Lung (tissue), 12 donors: ENCODE data around the gene SKA2. TPM values are rescaled to one million over a fixed set of nuclear protein-coding genes. Genes with fewer than 3 reads are reported as not detected.
"Not testable (repeated sequence)": the region's sequence is repeated elsewhere in the genome, so short reads cannot be mapped to it uniquely, and the experiment has no call there.

Experiments
- ATAC-seq: fragments of 200-7000 bp; cut with Tn5 transposase; one replicate; pipeline ENCODE4 v1.9.1; 2020; ENCODE audit warnings: moderate number of reproducible peaks; ENCODE audit not compliant: insufficient read depth, low FRiP score
- DNase-seq, 3 donors: peaks; one replicate each; pipeline ENCODE4 v3.0.0-alpha.2; 2013 to 2017
- H3K27ac ChIP-seq, 2 donors: one replicate each; pipeline ENCODE4 v1.5.1; 2013; ENCODE audit warnings: mild to moderate bottlenecking in 2 of 2, moderate library complexity in 2 of 2, control low read depth in 1 of 2, inconsistent platforms in 1 of 2, low read depth in 1 of 2, low read length in 1 of 2
- H3K27me3 ChIP-seq, 3 donors: one replicate each; pipeline ENCODE4 v1.5.1; 2013; ENCODE audit warnings: low read length in 2 of 3; ENCODE audit not compliant: control insufficient read depth in 3 of 3, insufficient read depth in 3 of 3
- H3K36me3 ChIP-seq, 4 donors: one replicate each; pipeline ENCODE4 v1.5.1; 2013; ENCODE audit warnings: low read length in 4 of 4, mild to moderate bottlenecking in 1 of 4, moderate library complexity in 1 of 4; ENCODE audit not compliant: control insufficient read depth in 4 of 4, insufficient read depth in 4 of 4
- H3K4me1 ChIP-seq, 5 donors: one replicate each; pipeline ENCODE4 v1.5.1; 2013; ENCODE audit warnings: low read length in 5 of 5, mild to moderate bottlenecking in 2 of 5, moderate library complexity in 1 of 5; ENCODE audit not compliant: control insufficient read depth in 5 of 5, insufficient read depth in 5 of 5
- H3K4me3 ChIP-seq: one replicate; pipeline ENCODE4 v1.5.1; 2013; ENCODE audit warnings: mild to moderate bottlenecking, control low read depth, moderate library complexity
- H3K9ac ChIP-seq, 2 donors: one replicate each; pipeline ENCODE4 v1.5.1; 2013; ENCODE audit warnings: low read length in 2 of 2, control low read depth in 1 of 2; ENCODE audit not compliant: insufficient read depth in 1 of 2
- H3K9me3 ChIP-seq, 4 donors: one replicate each; pipeline ENCODE4 v1.5.1; 2013; ENCODE audit warnings: low read length in 3 of 4, mild to moderate bottlenecking in 1 of 4, moderate library complexity in 1 of 4; ENCODE audit not compliant: control insufficient read depth in 4 of 4, insufficient read depth in 3 of 4
- WGBS, 2 donors: extraction: QIAGEN DNeasy Blood & Tissue Kit; methylation state at CpG; one replicate each; pipeline ENCODE4 v1.1.7; 2013; 5-methylcytosine and 5-hydroxymethylcytosine counted together
- polyA plus RNA-seq, 2 donors: library from polyadenylated mRNA; stranded (reverse); fragments of 200-250 nt; gene quantifications; one replicate each; pipeline ENCODE4 v1.2.1, GENCODE V29; 2013
- total RNA-seq, 2 donors: library from RNA; depleted of rRNA in 1 of 2; stranded (reverse); fragments of >200 nt in 1 of 2; gene quantifications; one replicate each; pipeline ENCODE4 v1.2.1, GENCODE V29; 2014 to 2021
- TF ChIP-seq, protein P1 (sequence below): IDR thresholded peaks from 2 replicates; pipeline ENCODE4 v1.5.1; 2012; ENCODE audit warnings: mild to moderate bottlenecking; ENCODE audit errors: control extremely low read depth, extremely low read depth
- donor health status: control.
- donor health status: control.
- donor health status: Bipolar disorder and iron deficiency.
- donor health status: healthy.
- donor health status: DM: yes; HTN: yes; CAD: no.

The SKA2 gene
- total and polyA plus RNA-seq, 4 donors: 20.0 to 46.7 (median 29.0) TPM

DNA sequence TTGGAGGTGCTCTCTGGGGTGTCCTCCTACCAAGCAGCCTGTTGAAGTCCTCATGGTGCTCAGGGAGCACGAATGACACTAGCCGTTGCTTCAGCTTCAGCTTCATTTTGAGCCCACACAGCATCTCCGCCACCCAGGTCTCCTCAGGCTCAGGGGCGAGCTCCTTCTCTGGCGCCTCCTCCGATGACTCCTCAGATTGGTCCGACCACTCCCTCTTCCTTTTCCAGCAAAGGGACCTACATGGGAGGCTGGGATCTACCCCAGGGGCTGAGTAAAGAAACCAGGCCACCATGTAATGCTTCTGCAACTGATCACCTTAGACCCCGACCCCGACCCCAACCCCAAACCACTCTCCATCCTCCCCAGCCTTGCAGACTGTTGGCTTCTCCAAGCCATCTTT is 26.5 kb upstream of the SKA2 start:
- DNase-seq (no peak), ATAC-seq (no peak)
- 97% methylated on average over 9 of the region's 9 CpGs for WGBS, 2 donors
- no peak overlapping the region for H3K4me3 ChIP-seq
- no peak overlapping the region for H3K27ac ChIP-seq
- H3K9ac ChIP-seq: no peak overlapping the region
- H3K9me3 ChIP-seq: no peaks in the 10 kb centered on the region
- no peaks in the 10 kb centered on the region for H3K4me1 ChIP-seq
- TF ChIP-seq, protein P1, sequence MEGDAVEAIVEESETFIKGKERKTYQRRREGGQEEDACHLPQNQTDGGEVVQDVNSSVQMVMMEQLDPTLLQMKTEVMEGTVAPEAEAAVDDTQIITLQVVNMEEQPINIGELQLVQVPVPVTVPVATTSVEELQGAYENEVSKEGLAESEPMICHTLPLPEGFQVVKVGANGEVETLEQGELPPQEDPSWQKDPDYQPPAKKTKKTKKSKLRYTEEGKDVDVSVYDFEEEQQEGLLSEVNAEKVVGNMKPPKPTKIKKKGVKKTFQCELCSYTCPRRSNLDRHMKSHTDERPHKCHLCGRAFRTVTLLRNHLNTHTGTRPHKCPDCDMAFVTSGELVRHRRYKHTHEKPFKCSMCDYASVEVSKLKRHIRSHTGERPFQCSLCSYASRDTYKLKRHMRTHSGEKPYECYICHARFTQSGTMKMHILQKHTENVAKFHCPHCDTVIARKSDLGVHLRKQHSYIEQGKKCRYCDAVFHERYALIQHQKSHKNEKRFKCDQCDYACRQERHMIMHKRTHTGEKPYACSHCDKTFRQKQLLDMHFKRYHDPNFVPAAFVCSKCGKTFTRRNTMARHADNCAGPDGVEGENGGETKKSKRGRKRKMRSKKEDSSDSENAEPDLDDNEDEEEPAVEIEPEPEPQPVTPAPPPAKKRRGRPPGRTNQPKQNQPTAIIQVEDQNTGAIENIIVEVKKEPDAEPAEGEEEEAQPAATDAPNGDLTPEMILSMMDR: no peak
- H3K27me3 ChIP-seq: no peaks in the 10 kb centered on the region
- H3K36me3 ChIP-seq: peaks cover 0 to 6% (median 0%) of the 10 kb centered on the region in 4 donors

DNA sequence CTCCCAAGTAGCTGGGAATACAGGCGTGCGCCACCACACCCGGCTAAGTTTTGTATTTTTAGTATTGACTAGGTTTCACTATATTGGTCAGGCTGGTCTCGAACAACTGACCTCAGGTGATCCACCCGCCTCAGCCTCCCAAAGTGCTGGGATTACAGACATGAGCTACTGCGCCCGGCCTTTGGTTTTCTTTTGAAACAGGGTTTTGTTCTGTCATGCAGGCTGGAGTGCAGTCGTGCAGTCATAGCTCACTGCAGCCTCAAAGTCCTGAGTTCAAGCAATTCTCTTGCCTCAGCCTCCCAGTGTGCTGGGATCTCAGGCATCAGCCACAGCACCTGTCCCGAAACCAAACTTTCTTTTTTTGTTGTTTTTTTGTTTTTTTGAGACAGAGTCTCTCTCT is 25.6 kb upstream of the SKA2 start:
- Histone ChIP-seq H3K27ac (no peak overlapping the region), H3K4me3 (no peak overlapping the region), H3K9ac (no peak overlapping the region), H3K4me1 (no peaks in the 10 kb centered on the region), H3K9me3 (no peaks in the 10 kb centered on the region), H3K27me3 (no peaks in the 10 kb centered on the region), H3K36me3 (peaks cover 0 to 4% (median 0%) of the 10 kb centered on the region in 4 donors)
- WGBS, 2 donors: 99 to 100% methylated on average over 9 of the region's 9 CpGs
- DNase-seq: no peak
- no peak for ATAC-seq
- TF ChIP-seq, protein P1: no peak

GRCh38 chr17:59179601-59180000 is 24.6 kb upstream of the SKA2 start:
- H3K27ac ChIP-seq, H3K9me3 ChIP-seq, H3K4me1 ChIP-seq, DNase-seq, H3K9ac ChIP-seq, ATAC-seq, H3K4me3 ChIP-seq, H3K36me3 ChIP-seq, H3K27me3 ChIP-seq: not testable (repeated sequence)
- 93 to 94% methylated on average over 11 of the region's 11 CpGs for WGBS, 2 donors

DNA sequence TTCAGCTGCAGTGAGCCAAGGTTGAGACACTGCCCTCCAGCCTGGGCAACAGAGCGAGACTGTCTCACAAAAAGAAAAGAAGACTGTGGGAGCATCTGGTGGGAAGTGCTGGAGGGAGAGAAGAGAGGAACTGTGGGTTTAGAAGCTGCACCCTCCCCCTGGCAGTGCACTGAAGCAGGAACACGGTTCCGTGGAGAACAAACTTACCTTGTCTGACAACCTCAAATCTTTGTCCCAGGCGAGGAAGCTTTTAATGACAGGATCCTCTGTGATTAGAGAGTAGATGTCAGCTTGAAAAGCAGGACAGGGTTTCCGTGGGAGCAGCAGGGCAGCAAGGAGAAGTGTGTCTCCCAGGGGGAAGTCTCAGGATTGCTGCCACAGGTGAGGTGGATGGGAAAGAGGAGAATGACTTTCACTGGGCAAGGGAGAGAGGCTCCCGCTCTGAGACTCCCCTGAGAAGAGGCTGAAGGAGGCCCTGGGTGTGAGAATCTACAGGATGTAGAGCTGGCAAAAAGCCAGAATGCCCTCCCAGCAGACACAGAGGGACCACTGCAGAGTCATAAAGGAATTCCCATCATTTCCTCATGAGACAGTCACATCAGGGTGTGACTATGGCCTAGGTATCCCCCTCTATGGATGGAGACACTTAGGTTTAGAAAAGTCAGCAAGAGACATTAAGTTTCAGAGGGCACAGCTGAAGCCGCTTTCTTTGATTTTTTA is 23.4 kb upstream of the SKA2 start:
- no peak for DNase-seq
- Histone ChIP-seq H3K4me1 (no peaks in the 10 kb centered on the region), H3K27me3 (no peaks in the 10 kb centered on the region), H3K9ac (no peak overlapping the region), H3K4me3 (no peak overlapping the region), H3K27ac (no peak overlapping the region), H3K9me3 (no peaks in the 10 kb centered on the region), H3K36me3 (no peaks in the 10 kb centered on the region)
- TF ChIP-seq, protein P1: no peak
- 76 to 84% methylated on average over 7 of the region's 7 CpGs for WGBS, 2 donors
- ATAC-seq: no peak
